T follicular helper cell (primary cell): ENCODE results near the gene PGA3.
A peak's percentile ranks its signal among the peaks of the same experiment; 100 is the strongest.
"Not testable (repeated sequence)": the region's sequence is repeated elsewhere in the genome, so short reads cannot be mapped to it uniquely, and the experiment has no call there.

Source experiments
- DNase-seq: peaks from one replicate; pipeline ENCODE4 v3.0.0-alpha.2; 2020; ENCODE audit warnings: low read depth

Gene PGA3

DNA sequence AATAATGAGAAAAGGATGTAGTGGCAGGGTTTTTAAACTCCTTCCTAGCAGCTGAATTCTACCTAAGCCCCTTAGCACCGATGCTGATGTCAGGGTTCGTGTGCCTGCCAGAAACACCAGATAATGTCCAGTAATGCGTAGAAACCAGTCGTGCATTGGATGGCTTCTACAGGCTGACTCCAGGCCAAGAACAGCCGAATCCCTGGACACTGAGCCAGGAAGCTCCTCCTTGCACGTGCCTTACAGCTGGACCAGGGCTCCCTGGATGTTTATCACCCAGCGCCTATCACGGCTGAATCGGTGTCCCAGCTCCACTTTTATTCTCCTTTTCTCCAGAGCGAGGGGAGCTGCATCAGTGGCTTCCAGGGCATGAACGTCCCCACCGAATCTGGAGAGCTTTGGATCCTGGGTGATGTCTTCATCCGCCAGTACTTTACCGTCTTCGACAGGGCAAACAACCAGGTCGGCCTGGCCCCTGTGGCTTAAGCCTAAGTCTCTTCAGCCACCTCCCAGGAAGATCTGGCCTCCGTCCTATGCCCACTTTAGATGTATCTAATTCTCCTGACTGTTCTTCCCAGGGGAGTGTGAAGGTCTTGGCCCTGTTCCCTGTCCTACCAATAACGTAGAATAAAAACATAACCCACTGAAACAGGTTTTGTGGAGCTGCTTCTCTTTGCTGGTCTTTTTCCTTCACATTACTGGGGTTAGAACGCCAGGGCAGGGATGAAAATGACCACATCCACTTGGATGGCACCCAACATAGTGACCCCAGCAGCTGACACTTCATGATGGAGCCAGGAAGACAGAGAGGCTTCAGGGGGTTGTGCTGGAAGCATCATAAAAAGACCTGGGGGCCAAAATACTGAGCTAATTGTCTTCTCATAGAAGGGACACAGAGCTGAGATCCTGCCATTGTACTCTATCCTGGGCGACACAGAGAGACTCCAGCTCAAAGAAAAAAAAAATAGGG, 47.8 kb downstream of the PGA3 start:
- DNase-seq = not testable (repeated sequence)

DNA sequence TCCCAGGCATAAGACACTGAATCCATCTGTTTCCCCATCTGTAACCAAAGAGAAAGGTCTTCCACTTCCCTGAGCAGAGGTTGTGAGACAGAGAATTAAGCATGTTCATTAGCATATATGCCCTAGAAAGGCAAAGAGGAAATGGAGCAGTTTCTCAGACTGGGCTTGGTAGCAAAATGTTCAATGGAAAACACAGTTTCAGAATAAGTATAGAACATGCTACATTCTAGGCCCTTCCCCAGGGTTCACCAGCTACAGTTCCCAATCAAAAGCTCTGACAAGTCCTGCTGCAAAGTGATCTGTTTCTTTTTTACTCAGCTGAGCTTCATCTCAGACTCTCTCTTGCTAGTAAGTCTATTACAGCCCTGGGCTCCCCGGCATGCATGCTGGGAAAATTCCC, 49.0 kb downstream of the PGA3 start:
- not testable (repeated sequence) for DNase-seq

DNA sequence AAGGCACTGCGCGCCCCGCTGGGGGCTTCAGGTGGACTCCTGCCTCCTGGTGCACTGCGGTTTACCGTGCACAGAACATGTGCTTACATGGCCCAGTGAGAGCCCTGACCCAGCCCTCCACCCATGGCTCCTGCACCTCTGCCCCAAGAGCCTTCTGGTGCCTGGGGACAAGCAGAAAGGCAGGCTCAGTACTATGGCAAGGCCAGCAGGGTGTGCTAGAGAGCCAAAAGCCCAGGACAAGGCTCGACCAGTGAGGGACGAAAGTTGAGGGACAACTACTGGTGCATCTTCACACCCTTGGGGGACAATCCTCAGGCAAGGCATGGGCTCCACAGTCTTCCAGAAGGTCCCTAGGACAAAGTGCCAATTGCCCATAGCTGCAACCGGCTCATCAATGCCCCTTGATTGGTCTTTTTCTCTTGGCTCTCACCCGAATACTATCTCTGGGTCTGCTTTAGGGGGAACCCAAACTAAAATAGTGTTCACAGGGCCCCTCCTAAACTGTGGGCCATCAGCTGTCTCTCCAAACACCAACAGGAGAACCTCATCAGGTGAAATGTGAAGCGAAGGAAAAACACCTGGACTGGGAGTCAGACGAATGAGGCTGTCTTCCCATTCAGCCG, 51.2 kb downstream of the PGA3 start:
- peak; percentile 31 for DNase-seq

DNA sequence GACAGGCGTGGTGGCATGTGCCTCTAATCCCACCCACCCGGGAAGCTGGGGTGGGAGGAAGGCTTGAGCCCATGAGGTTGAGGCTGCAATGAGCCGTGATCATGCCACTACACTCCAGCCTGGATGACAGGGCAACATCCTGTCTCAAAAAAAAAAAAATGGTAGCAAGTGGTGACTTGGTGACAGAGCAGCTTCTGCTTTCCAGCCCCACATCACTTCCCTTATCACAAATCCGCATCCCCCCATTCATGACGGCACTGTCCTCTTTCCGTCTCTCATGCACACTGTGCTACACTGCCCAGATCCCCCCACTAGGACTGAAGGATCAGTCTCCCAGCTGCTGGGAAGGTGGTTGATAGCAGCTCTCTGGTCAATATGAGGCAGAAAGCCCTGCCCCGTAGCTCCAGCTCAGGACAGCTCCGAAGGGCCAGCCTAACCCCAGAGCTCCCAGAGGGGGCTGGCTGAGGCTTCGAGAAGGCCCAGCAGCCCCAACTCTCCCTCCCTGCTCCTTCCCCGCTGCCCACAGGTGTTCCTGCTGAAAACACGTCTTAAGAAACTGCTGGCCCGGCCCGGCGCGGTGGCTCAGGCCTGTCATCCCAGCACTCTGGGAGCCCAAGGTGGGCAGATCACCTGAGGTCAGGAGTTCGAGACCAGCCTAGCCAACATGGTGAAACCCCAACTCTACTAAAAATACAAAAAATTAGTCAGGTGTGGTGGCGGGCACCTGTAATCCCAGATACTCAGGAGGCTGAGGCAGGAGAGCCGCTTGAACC, 53.6 kb downstream of the PGA3 start:
- no peak for DNase-seq

DNA sequence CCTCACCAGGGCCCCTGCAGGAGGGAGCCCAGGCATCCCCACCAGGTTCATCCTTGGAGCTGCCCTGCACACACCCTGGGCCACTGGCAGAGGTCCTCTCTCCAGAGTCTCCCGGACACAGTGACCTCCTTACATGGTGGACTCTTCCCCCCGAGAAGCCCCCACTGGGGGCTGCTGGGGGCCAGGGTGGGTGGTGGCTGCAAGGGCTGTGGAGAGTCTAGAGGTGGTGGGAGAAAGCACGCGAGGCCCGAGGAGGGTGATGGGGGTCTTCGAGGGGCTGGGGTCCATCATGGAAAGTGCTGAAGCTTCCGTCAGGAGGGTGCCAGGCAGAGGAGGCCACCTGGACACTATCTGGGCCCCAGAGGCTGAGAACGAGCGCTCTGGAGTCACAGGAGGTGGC, 55.2 kb downstream of the PGA3 start:
- DNase-seq = no peak

DNA sequence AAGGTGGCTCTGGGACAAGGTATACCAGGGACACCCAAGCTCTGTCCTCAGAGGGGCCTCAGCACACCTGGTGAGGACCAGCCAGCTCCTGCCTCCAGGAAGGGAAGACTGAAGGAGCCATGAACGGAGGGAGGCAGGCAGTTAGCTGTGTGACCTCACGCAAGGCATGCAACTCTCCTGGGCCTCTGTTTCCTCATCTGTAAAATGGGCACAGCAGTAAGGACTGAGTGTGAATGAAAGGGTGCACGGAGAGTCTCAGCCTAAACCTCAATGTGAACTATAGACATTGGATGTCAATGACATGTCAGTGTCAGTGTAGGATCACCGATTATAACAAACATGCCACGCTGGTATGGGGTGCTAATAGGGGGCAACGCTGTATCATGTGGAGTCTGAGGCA, 56.0 kb downstream of the PGA3 start:
- DNase-seq = no peak
